GM18502 (cell line): Measurements from ENCODE around the gene DPY19L2.
"Not testable (repeated sequence)": the region's sequence is repeated elsewhere in the genome, so short reads cannot be mapped to it uniquely, and the experiment has no call there.

Source experiments
- ATAC-seq: cut with Tn5 transposase; IDR thresholded peaks from one replicate; pipeline ENCODE4 v1.9.1; 2021; ENCODE audit warnings: mild to moderate bottlenecking; ENCODE audit not compliant: unreplicated experiment, poor library complexity

DPY19L2 gene

GRCh38 chr12:63668028-63668799, at the start of gene DPY19L2:
Gene DPY19L2 (minus strand): TSS chr12:63668493. CDS start chr12:63668393, 100 bp downstream.
- ATAC-seq = peak; percentile 68

DNA sequence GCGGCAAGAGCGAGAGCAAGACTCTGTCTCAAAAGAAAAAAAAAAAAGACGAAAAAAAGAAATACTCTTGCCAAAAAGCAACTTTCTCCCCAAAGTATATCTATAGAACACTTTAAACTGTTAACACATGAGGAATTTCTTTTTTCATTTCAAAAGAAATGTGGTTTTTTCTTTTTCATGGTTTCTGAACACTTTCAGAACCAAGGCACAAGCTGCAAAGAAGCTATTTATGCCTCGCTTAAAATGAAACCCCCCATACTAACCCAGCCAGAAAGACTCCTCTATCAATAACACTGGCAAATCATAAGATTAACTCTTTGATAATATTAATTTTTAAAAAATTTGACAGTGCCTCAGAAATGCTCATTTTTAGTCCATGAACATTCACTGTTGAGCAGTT, 48.6 kb upstream of the DPY19L2 start:
- not testable (repeated sequence) for ATAC-seq

DNA sequence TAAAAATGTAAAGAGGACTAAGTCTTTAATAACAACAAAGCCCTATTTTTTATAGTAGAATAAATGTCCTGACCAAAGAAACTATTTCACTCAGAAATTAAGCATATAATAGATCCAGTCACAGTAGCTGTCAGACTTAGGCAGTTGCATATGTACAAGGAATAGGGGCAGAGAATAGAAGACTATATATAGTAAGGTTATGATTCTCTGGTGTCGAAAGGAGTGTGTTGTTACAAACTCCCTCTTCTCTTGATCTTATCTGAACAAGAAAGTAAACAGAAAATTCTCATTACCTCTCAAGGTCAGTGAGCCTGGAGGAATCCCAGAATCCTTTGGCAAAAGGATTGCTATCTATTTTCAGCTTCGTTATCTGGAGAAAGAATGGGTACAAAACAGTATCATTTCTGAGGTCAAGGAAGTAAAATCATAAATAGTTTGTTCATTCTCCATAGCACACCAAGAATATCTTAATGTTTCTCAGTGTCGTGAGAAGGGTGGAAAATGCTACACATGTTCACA, 46.9 kb upstream of the DPY19L2 start:
- not testable (repeated sequence) for ATAC-seq

DNA sequence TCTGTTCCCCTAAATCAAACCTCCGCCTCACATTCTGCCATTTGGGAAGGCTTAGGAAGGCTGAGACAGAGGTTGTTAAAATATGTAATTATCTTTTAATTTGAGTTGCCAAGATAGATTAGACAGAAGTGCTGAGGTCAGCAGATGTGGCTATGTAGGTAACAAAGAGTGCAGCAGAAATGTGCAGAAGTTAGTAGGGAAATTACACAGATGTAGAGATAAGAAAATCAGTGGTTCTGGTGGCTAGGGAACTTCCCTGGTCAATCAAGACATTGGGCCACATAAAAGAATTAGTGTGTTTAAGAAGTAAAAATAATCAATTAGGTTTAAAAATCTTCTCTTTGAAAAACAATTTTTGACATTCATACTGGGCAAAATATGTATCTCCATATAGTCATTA, 46.1 kb upstream of the DPY19L2 start:
- ATAC-seq = not testable (repeated sequence)

DNA sequence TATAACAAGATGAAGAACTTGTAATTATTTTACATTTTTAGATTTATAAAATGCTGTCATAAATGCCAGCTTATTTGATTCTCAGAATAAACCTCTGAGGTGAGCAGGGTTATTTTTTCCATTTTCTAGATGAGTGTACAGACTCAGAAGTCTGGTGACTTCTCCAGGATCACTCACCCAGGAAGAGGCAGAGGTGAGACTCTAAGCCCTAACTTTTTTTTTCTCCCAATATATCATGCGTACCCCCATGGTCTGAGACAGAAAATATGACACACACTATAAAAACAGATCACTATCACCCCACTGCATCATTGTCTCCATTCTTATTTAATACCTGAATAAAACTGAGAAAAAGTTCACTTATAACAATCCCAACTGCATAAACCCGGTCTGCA, 45.4 kb upstream of the DPY19L2 start:
- not testable (repeated sequence) for ATAC-seq

GRCh38 chr12:63712979-63713680, 44.8 kb upstream of the DPY19L2 start:
- ATAC-seq = peak; percentile 0

DNA sequence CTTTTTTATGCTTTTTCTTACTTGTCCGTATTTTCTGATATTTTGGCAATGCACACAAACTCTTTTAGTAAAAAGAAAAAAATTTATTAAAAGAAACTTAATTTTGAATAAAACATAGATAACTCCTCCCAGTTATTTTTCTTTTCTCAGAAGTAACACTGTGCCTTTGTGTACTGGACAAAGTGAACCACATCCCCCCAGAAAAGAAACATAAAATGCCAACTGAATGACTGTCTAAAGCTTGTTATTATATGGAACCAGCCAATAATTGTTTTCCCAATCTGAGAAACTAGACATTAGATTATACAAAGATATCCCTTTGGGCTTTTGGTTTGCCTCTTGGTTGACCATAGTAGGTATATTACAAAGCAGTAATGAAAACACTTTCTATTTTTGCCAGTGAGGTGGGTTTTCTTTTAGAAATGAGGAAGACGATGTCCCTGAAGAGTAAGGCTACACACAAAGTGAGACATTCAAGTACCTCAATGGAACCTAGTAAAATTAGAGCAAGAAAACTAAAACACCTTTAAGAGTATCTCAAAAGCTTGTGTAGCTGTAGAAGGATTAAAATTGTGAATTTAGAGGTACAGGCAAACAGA, 44.2 kb upstream of the DPY19L2 start:
- ATAC-seq = peak; percentile 49

DNA sequence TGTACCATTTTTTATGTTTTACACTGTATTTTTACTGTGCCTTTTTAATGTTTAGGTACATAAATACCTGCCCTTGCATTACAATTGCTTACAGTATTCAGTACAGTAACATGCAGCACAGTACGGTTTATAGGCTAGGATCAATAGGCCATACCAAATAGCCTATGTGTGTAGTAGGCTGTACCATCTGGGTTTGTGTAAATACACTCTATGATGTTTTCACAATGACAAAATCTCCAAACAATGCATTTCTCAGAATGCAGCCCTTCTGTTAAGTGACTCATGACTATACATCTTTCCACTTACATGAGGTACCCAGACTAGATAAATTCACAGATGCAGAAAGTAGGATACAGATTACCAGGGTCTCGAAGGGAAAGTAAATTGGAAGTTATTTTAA, 43.0 kb upstream of the DPY19L2 start:
- not testable (repeated sequence) for ATAC-seq

DNA sequence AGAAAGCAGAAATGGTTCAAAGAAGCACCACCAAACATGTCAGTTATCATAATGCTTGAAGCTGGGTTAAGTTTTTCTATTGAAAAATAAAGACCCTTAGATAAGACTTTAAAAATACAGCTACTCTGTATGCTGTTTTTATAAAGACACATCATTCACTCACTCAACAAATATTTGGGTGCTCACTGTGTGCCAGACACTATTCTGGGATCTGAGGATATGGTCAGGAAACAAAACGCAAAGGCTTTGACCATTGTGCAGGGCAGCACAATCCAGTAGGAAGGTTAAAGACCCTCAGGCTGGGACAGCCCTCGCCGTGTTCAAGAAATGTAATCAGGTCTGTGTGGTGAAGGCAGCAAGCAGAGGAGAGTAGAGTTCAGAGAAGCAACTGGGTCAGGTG, 38.0 kb upstream of the DPY19L2 start:
- no peak for ATAC-seq

DNA sequence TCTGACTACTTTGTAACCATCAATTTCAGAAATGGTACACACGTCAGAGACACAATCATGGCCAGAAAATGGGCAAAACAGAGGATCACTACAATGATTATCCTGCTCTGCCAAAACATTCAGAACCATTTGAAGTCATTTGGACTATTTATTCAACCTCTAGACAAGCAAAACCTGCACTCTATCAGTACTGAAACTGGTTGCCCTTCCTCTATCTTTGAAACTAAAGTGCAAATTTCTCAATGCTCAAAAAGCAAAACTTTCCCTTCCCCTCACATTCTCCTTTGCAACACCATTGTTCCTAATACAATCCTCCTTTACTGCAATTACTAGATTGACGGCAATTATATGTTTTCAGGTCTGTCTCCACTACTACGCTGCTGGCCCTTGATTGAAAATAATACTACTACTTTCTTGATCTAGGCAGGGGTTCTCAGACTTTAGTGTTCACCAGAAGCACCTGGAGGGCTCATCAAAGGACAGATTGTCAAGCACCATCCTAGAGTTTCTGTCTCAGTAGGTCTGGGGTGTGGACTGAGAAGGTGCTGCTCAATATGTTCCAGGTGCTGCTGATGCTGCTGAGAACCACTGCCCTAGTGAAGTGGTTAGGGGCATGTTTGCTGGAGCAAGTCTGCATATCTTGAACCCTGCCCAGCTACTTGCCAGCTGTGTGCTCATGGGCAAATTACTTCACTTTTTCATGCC, 31.5 kb upstream of the DPY19L2 start:
- ATAC-seq = not testable (repeated sequence)

DNA sequence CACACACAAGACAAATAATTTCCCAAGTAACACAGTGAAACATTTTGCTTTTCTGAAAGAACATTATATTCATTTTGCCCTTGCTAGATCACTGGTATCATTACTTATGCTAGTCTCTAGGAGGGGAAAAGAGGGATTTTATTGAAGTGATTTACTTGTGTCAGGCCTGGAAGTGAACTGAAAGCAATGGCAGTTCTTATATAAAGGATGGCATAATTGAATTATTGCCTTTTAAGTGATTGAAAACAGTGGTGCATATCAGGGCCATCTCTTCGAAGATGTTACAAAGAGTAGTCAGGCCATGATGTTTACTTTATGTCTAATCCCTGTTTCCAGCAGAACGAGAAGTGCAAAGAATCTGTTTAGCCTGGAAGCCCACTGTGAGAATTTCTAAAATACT, 30.7 kb upstream of the DPY19L2 start:
- ATAC-seq = not testable (repeated sequence)

GRCh38 chr12:63690837-63691236, 22.5 kb upstream of the DPY19L2 start:
- not testable (repeated sequence) for ATAC-seq

- ATAC-seq = not testable (repeated sequence)
Measured at GRCh38 chr12:63689141-63689540, 20.8 kb upstream of the DPY19L2 start.

DNA sequence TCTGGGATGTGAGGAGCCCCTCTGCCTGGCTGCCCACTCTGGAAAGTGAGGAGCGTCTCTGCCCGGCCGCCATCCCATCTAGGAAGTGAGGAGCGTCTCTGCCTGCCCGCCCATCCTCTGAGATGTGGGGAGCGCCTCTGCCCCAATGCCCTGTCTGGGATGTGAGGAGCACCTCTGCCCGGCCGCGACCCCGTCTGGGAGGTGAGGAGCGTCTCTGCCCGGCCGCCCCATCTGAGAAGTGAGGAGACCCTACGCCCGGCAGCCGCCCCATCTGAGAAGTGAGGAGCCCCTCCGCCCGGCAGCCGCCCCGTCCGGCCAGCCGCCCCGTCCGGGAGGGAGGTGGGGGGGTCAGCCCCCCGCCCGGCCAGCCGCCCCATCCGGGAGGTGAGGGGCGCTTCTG, 18.3 kb upstream of the DPY19L2 start:
- ATAC-seq = not testable (repeated sequence)

- ATAC-seq = not testable (repeated sequence)
Measured at GRCh38 chr12:63685789-63686188, 17.5 kb upstream of the DPY19L2 start.

GRCh38 chr12:63682617-63683016, 14.3 kb upstream of the DPY19L2 start:
- ATAC-seq = not testable (repeated sequence)

- not testable (repeated sequence) for ATAC-seq
Measured at GRCh38 chr12:63680758-63681157, 12.5 kb upstream of the DPY19L2 start.

- ATAC-seq = not testable (repeated sequence)
Measured at GRCh38 chr12:63672550-63672949, 4.3 kb upstream of the DPY19L2 start.

DNA sequence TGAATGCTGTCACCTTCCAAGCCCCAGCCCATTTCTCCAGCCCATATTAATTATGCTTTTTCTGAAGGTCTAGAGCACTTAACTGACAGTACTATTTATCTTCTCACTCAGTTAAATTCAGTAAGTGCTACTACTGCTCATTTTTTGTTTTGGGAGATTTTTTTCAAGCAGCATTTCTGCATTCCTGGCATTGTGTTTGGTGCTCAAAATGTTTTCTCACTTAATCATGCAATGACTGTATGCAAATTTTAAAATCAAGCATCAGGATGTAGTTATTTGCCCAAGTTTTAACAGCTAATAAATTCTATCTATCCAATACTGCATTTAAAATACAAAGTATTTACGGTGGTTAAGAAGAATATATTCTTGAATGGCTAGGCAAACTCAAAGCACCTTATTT, 1.6 kb upstream of the DPY19L2 start:
- ATAC-seq = not testable (repeated sequence)

GRCh38 chr12:63669427-63669826, 1.1 kb upstream of the DPY19L2 start:
- not testable (repeated sequence) for ATAC-seq
